Measurements from ENCODE around the gene TCF12. TPM values are rescaled to one million over a fixed set of nuclear protein-coding genes. Genes with fewer than 3 reads are reported as not detected.

Gene TCF12
- total and polyA plus RNA-seq, 2 of the 8 experiments (the other 6 are each of a cell fraction or from before 2014, with no cell fraction given): 85.8 to 101 TPM

DNA sequence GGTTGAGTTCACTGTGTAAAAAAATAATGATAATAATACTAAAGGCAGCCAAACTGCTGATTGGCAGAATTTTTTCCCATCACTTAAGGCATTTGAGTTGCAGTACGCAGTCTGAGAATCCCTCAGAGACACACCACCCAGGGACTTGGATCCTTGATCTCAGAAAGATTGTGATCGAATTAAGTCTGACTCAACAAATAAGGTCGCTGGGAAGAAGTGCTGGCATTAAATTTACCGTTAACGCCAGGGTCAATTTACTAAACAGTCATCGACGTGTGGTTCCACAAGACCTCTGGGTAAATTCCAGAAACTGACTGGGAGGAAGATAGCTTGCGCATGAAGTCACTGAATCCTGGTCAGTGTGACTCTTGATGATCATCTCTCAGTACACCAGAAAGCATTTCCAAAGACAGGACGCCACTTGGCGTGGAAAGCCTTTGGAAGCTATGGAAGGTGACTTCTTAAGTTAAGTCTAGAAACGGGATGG lies 409.6 kb downstream of the TCF12 start:
- no peak overlapping the region for H3K56ac ChIP-seq (replicated peaks; ENCODE audit: insufficient read length, low read depth, low read length)
- H3K23ac ChIP-seq (ENCODE audit: insufficient read length): no peak overlapping the region
- H4K5ac ChIP-seq (ENCODE audit: insufficient read length, low read depth, low read length): no peak overlapping the region
- no peak overlapping the region for H2AFZ ChIP-seq (ENCODE audit: low read length)
- H3K79me1 ChIP-seq (ENCODE audit: low read depth, low read length): no peaks in the 10 kb centered on the region
- H2BK20ac ChIP-seq (ENCODE audit: low read length): no peak overlapping the region
- H3K9ac ChIP-seq (replicated peaks in 1 of 4; ENCODE audit: extremely low read depth in 1 of 4, low read depth in 3 of 4, low read length in 3 of 4): no peak overlapping the region
- no peak overlapping the region for H3K14ac ChIP-seq (ENCODE audit: insufficient read length)
- no peak overlapping the region for H2BK12ac ChIP-seq (ENCODE audit: low read depth, low read length)
- no peak overlapping the region for H3K4ac ChIP-seq (replicated peaks; ENCODE audit: insufficient read length, low read depth, low read length)
- H3K4me2 ChIP-seq (ENCODE audit: insufficient read depth in 1 of 2, low read depth in 2 of 2, low read length in 2 of 2): no peak overlapping the region
- no peaks in the 10 kb centered on the region for H3K36me3 ChIP-seq (ENCODE audit: control insufficient read depth in 2 of 4, insufficient read depth in 4 of 4, low read length in 3 of 4)
- no peak overlapping the region for H2BK5ac ChIP-seq (ENCODE audit: low read depth, low read length)
- ChIA-PET CTCF (ENCODE audit: partially characterized antibody) (interaction anchor here (0.8 to 7.2 kb wide), 16 partner anchors 9 to 226 kb away, joined by 3 to 60 read pairs (median 6); no protein-coding TSS in a partner anchor), POLR2A (ENCODE audit: partially characterized antibody) (interaction anchor here (1.5 kb wide), 1 partner anchor 15 kb away, joined by 5 read pairs; no protein-coding TSS in a partner anchor)
- H4K91ac ChIP-seq (replicated peaks; ENCODE audit: insufficient read length, low read length): no peak overlapping the region
- no peak overlapping the region for H3K4me3 ChIP-seq (ENCODE audit: extremely low read depth in 1 of 4, insufficient read depth in 2 of 4, low read depth in 3 of 4, low read length in 4 of 4)
- H3K79me2 ChIP-seq (ENCODE audit: control insufficient read depth in 1 of 2, insufficient read depth in 2 of 2, low read length in 2 of 2): no peaks in the 10 kb centered on the region
- no peak overlapping the region for H4K8ac ChIP-seq (ENCODE audit: extremely low read depth, insufficient read depth, low read length)
- H3K4me1 ChIP-seq (replicated peaks in 1 of 4; ENCODE audit: control insufficient read depth in 3 of 4, insufficient read depth in 4 of 4, low read length in 3 of 4): peaks cover 0 to 2% (median 0%) of the 10 kb centered on the region in 4 experiments; a peak in 2 of 7 replicates
- no peaks in the 10 kb centered on the region for H3K23me2 ChIP-seq (ENCODE audit: low read depth, low read length)
- H2BK120ac ChIP-seq (replicated peaks; ENCODE audit: low read depth, low read length): no peak overlapping the region
- no peak overlapping the region for H3K18ac ChIP-seq (ENCODE audit: extremely low read depth, low read length)
- H3K27ac ChIP-seq (ENCODE audit: low read depth, low read length): no peak overlapping the region
- 92% methylated on average over 11 of the region's 11 CpGs; no CpG with 5 or more reads in 1 of the 2 experiments for WGBS, 2 experiments (ENCODE audit: extremely low coverage in 1 of 2, insufficient coverage in 1 of 2, insufficient read length in 1 of 2, insufficient replicate concordance in 2 of 2, low coverage in 1 of 2, low lambda C conversion rate in 2 of 2, missing lambda C conversion rate in 1 of 2)
- no peak overlapping the region for H2AK5ac ChIP-seq (ENCODE audit: low read depth, low read length)
- H3K9me3 ChIP-seq (ENCODE audit: insufficient read depth in 2 of 2, low read depth in 1 of 2, low read length in 1 of 2): no peaks in the 10 kb centered on the region
- H4K20me1 ChIP-seq (replicated peaks in 1 of 2; ENCODE audit: control insufficient read depth in 1 of 2, insufficient read depth in 2 of 2, low read length in 2 of 2): no peaks in the 10 kb centered on the region
- no peak overlapping the region for H2BK15ac ChIP-seq (ENCODE audit: low read length)
- no peaks in the 10 kb centered on the region; a peak in 1 of 7 replicates for H3K27me3 ChIP-seq (replicated peaks in 1 of 4; ENCODE audit: control insufficient read depth in 3 of 4, extremely low read depth in 1 of 4, insufficient read depth in 3 of 4, low read length in 3 of 4)
- DNase-seq (ENCODE audit: low read depth in 1 of 2, low spot score in 2 of 2) (no peak), FAIRE-seq (no peak)
- TF ChIP-seq RNF2 (IDR thresholded peaks at IDR 0.05; ENCODE audit: borderline replicate concordance, low read depth, low read length, missing control alignments, poor library complexity, severe bottlenecking): no peak
- no peak for TF ChIP-seq EGR1 (IDR thresholded peaks at IDR 0.05; ENCODE audit: borderline replicate concordance, low read depth, low read length)
- no peak for TF ChIP-seq CHD2 (IDR thresholded peaks at IDR 0.05; ENCODE audit: low read length)
- TF ChIP-seq GTF2F1 (IDR thresholded peaks at IDR 0.05; ENCODE audit: borderline replicate concordance, low read depth, low read length): no peak
- no peak for TF ChIP-seq RAD21 (IDR thresholded peaks at IDR 0.05 in 1 of 2, conservative IDR thresholded peaks at IDR 0.05 in 1 of 2; ENCODE audit: low read depth in 2 of 2, low read length in 2 of 2)
- no peak for TF ChIP-seq BCL11A (IDR thresholded peaks at IDR 0.05; ENCODE audit: low read depth in 2 of 2, low read length in 2 of 2)
- TF ChIP-seq NRF1 (IDR thresholded peaks at IDR 0.05; ENCODE audit: low read depth, low read length): no peak
- TF ChIP-seq PHF8 (conservative IDR thresholded peaks at IDR 0.05; ENCODE audit: low read depth, low read length): no peak
- TF ChIP-seq JUND (IDR thresholded peaks at IDR 0.05; ENCODE audit: low read length): no peak
- no peak for TF ChIP-seq POLR2AphosphoS5 (IDR thresholded peaks at IDR 0.05; ENCODE audit: low read depth, low read length)
- no peak for TF ChIP-seq TAF7 (optimal IDR thresholded peaks at IDR 0.05; ENCODE audit: borderline replicate concordance, low read depth, low read length)
- TF ChIP-seq POU5F1 (IDR thresholded peaks at IDR 0.05; ENCODE audit: low read depth, low read length): no peak
